Gastrocnemius medialis (tissue), 4 donors: ENCODE measurements around the gene ZNF567.

Source experiments
- CTCF ChIP-seq, 5 experiments: fragments of 450-650 bp in 3 of 5; fragments of 200-600 bp in 2 of 5; sonication (generic) in 2 of 5; IDR thresholded peaks in 4 of 5; conservative IDR thresholded peaks in 1 of 5; 1 replicate in 4 of 5; 2 replicates in 1 of 5; pipeline ENCODE4 v1.5.1; 2016 to 2019; ENCODE audit warnings: antibody characterized with exemption in 5 of 5, mild to moderate bottlenecking in 3 of 5, moderate library complexity in 3 of 5
- POLR2A ChIP-seq, 2 donors: fragments of 450-650 bp; IDR thresholded peaks; one replicate each; pipeline ENCODE4 v1.6.1; 2017; ENCODE audit warnings: antibody characterized with exemption in 2 of 2, mild to moderate bottlenecking in 2 of 2, moderate library complexity in 2 of 2

DNA sequence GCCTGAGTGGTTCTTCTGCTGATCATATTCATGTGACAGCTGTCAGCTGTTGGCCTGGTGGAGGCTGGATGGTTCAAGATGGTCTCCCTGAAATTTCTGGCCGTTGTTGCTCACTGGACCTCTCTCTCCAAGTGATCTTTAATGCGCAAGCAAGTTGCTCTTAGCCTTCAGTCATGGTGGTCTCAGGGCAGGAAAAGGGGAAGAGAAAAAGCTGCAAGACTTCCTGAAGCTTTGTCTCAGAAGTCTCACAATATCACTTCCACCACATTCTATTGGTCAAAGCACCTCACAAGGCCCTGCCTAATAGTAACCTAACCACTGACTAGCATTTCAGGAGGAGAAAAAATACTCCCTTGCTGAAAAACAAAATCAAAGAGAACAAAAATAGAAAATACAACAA is 1.6 kb upstream of the ZNF567 start:
- TF ChIP-seq CTCF (IDR thresholded peaks at IDR 0.05 in 4 of 5, conservative IDR thresholded peaks at IDR 0.05 in 1 of 5) (no peak), POLR2A (IDR thresholded peaks at IDR 0.05) (no peak)
